Heart right ventricle (tissue), 16 donors: ENCODE measurements around the gene MTSS2. TPM values are rescaled to one million over a fixed set of nuclear protein-coding genes. Genes with fewer than 3 reads are reported as not detected.

ENCODE experiments used
- ATAC-seq, 8 donors: fragments of 200-7000 bp; cut with Tn5 transposase; one replicate each; pipeline ENCODE4 v1.9.1; 2020; ENCODE audit warnings: mild to moderate bottlenecking in 8 of 8, moderate library complexity in 8 of 8, moderate number of reproducible peaks in 1 of 8
- DNase-seq, 2 donors: peaks; one replicate each; pipeline ENCODE4 v3.0.0-alpha.2; 2020
- H3K27ac ChIP-seq, 10 donors: fragments of 200-600 bp; sonication (generic) in 2 of 10; one replicate each; pipeline versions ENCODE4 v1.5.0 to v1.8.0; 2020 to 2022; ENCODE audit warnings: mild to moderate bottlenecking in 3 of 10
- H3K27me3 ChIP-seq, 7 donors: fragments of 200-600 bp; one replicate each; pipeline ENCODE4 v1.8.0; 2021 to 2022; ENCODE audit warnings: mild to moderate bottlenecking in 2 of 7
- H3K36me3 ChIP-seq, 9 donors: fragments of 200-600 bp; sonication (generic) in 1 of 9; one replicate each; pipeline versions ENCODE4 v1.5.0 to v1.8.0; 2020 to 2022; ENCODE audit warnings: mild to moderate bottlenecking in 2 of 9
- H3K4me1 ChIP-seq, 9 donors: fragments of 200-600 bp; sonication (generic) in 1 of 9; one replicate each; pipeline versions ENCODE4 v1.5.0 to v1.8.0; 2020 to 2022; ENCODE audit warnings: mild to moderate bottlenecking in 4 of 9
- H3K4me3 ChIP-seq, 10 donors: fragments of 200-600 bp; sonication (generic) in 2 of 10; one replicate each; pipeline versions ENCODE4 v1.5.0 to v1.8.0; 2020 to 2022; ENCODE audit warnings: mild to moderate bottlenecking in 7 of 10, moderate library complexity in 2 of 10
- H3K9me3 ChIP-seq, 11 donors: fragments of 200-600 bp in 10 of 11; sonication (generic) in 2 of 11; one replicate each; pipeline versions ENCODE4 v1.5.0 to v1.8.0; 2013 to 2022; ENCODE audit warnings: mild to moderate bottlenecking in 2 of 11, control low read depth in 1 of 11, moderate library complexity in 1 of 11
- CTCF ChIP-seq, 9 donors: fragments of 200-600 bp; sonication (generic) in 2 of 9; IDR thresholded peaks; one replicate each; pipeline versions ENCODE4 v1.5.0 to v1.8.0; 2021 to 2022; ENCODE audit warnings: antibody characterized with exemption in 9 of 9, mild to moderate bottlenecking in 5 of 9, moderate library complexity in 1 of 9
- WGBS, 2 donors: extraction: QIAGEN DNeasy Blood & Tissue Kit; methylation state at CpG; one replicate each; pipeline ENCODE4 v1.1.7; 2013; ENCODE audit warnings: inconsistent platforms in 1 of 2; 5-methylcytosine and 5-hydroxymethylcytosine counted together
- intact Hi-C, 10 donors: fragments of 100-400 bp; cut with DNase I; formaldehyde crosslinking; loops; one replicate each; pipeline versions ENCODE4 v1.11.1 to v1.14.2; 2022
- polyA plus RNA-seq, 2 donors: library from polyadenylated mRNA; stranded (reverse); fragments of 200-250 nt; gene quantifications; one replicate each; pipeline ENCODE4 v1.2.3, GENCODE V29; 2013
- total RNA-seq, 10 donors: library from RNA; stranded (reverse); fragmentation: NEBNext Ultra II Directional in 3 of 10; extraction: Animal tissue kit (Norgen Biotek cat#: 25700) in 3 of 10; gene quantifications; one replicate each; pipeline versions ENCODE4 v1.2.1 to v1.2.4, GENCODE V29; 2021 to 2023
- donor health status: Arrhythmogenic right ventricular cardiomyopathy.
- donor health status: ischemic (EF 13 %, LVEDD 7.1; RV severe dilation, severe dysfunction).
- donor health status: healthy with polysubstance abuse.
- donor health status: DM: no; HTN: yes; CAD: no.
- donor health status: DM: no; HTN: no; CAD: no.
- donor health status: ischemic (EF 25% LVEDD 6.9; RV normal size, moderate dysfunction).
- donor health status: ischemic (EF 25% LVEDD 5.7; RV mildly dilated, moderate dysfunction).
- donor health status: healthy.
- donor health status: DM: yes; HTN: yes; CAD: no.
- donor health status: Ischemic cardiomyopathy.
- donor health status: ischemic (EF 35%, LVEDD 5.7; RV mildly dilated, moderate dysfunction).
- donor health status: nonischemic (EF 11% LVEDD 7.7; RV severe dilation, severe dysfunction).
- donor health status: DM: yes; HTN: yes; CAD: no.
- donor health status: PGD.
- donor health status: ischemic (EF 29% LVEDD 5.4; RV normal size, mild dysfunction).
- donor health status: nonischemic (EF 23%, LVEDD 6.1; RV moderate dilation, normal function).

Gene MTSS2
- total and polyA plus RNA-seq, 12 donors: 39.0 to 121 (median 58.9) TPM

- peak; percentile 53 to 75 for DNase-seq
- peaks cover 0 to 1% (median 0%) of the 10 kb centered on the region in 9 donors for H3K36me3 ChIP-seq
- H3K27ac ChIP-seq: peak overlapping the region; percentile 24 to 94 (median 84)
- H3K9me3 ChIP-seq: no peaks in the 10 kb centered on the region
- intact Hi-C loops: no loop called here
- no peaks in the 10 kb centered on the region for H3K27me3 ChIP-seq
- no peak overlapping the region for H3K4me3 ChIP-seq
- TF ChIP-seq CTCF (IDR thresholded peaks at IDR 0.05): no peak
- peak; percentile 31 to 59 (median 49) for ATAC-seq
- peaks cover 73 to 100% (median 99%) of the 10 kb centered on the region in 9 donors for H3K4me1 ChIP-seq
- WGBS, 2 donors: 61 to 69% methylated on average over 29 of the region's 29 CpGs
These were observed 7.2 kb upstream of the MTSS2 start for GRCh38 chr16:70692873-70693671.

GRCh38 chr16:70692130-70692872 is 6.4 kb upstream of the MTSS2 start:
- DNase-seq (peak in 1 of 2 donors; percentile 25), ATAC-seq (peak in 1 of 8 donors; percentile 49)
- no peak overlapping the region for H3K4me3 ChIP-seq
- no peak for TF ChIP-seq CTCF (IDR thresholded peaks at IDR 0.05)
- peaks cover 70 to 100% (median 99%) of the 10 kb centered on the region in 9 donors for H3K4me1 ChIP-seq
- H3K9me3 ChIP-seq: no peaks in the 10 kb centered on the region
- H3K27ac ChIP-seq: peak overlapping the region; percentile 65 to 94 (median 84)
- H3K36me3 ChIP-seq: no peaks in the 10 kb centered on the region
- no peaks in the 10 kb centered on the region for H3K27me3 ChIP-seq
- WGBS, 2 donors: 49 to 62% methylated on average over 14 of the region's 14 CpGs
- intact Hi-C loops: no loop called here

DNA sequence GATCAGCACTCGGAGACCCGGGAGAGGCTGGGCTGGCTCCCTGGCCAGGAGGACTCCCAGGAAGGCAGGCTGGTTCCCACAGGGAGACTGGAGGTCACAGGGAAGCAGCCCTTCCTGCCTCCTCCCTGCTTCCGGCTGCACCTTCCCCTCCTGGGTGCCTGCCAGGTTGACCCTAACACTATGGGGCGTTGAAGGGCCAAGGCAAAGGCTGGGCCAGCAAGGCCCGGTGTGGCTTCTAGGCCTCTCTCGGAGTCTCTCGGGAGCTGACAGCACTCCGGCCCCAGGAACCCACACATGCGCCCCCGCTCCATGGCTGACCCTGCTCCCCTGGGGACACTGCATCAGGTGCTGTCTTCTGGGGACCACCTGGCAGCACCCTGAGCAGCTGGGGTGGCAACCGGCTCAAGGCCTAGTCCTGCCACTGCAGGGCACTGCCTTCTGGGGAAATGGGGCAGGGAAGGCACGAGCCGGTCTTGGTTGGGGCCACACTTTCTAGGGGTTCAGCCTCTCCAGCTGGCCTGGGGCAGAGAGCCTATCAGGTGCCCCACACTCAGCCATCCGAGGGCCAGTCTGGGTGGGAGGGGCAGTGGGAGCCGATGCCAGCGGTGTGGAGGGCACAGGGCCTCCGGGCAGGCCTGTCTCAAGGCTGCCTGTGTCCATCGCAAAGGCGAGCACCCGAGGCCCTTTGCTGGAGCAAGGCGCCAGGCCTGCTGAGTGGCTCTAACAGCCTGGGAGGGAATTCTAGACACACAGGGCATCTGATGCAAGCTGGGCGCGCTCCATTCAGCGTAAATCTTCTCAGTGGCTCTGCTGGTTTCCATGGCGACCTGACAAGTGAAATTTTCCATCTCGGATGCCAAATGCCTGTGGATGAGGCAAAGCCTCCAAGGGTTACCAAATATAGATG is 5.6 kb upstream of the MTSS2 start:
- peak; percentile 76 to 88 for DNase-seq
- peaks cover 64 to 100% (median 98%) of the 10 kb centered on the region in 9 donors for H3K4me1 ChIP-seq
- no peak overlapping the region for H3K4me3 ChIP-seq
- peak; percentile 19 to 55 (median 38) for ATAC-seq
- peak overlapping the region; percentile 65 to 94 (median 84) for H3K27ac ChIP-seq
- H3K27me3 ChIP-seq: no peaks in the 10 kb centered on the region
- no peaks in the 10 kb centered on the region for H3K36me3 ChIP-seq
- WGBS, 2 donors: 50 to 59% methylated on average over 26 of the region's 26 CpGs
- H3K9me3 ChIP-seq: no peaks in the 10 kb centered on the region
- no peak for TF ChIP-seq CTCF (IDR thresholded peaks at IDR 0.05)
- intact Hi-C loops: no loop called here
